ENCODE measurements around the gene NOTO. TPM values are rescaled to one million over a fixed set of nuclear protein-coding genes. Genes with fewer than 3 reads are reported as not detected.

Gene NOTO
- total RNA-seq, 6 donors from 2014 or later: 0.09 to 0.15 (median 0.10) TPM; not detected in 3

DNA sequence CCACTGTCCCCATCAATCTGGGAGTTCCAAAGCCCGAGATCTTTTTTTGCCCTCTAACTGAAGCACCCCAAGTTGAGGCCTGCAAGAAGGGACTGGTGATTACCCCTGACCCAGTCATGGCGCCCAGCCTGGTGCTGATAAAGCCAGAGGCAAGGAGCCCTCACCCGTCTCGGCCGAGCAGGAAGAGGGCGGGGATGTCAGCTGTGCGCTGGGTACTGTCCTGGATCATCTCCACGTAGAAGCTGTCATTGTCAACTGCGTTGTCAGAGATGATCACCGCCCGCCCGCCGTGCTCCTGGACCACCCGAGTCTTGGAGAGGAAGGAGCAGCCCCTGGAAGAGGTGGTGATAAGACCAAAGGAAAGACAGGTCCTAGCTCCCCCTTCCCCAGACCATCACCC, 26.3 kb downstream of the NOTO start:
- H3K4me3 ChIP-seq: no peak overlapping the region
- no peaks in the 10 kb centered on the region for H3K27me3 ChIP-seq
- TF ChIP-seq CTCF (IDR thresholded peaks at IDR 0.05) (no peak), POLR2A (IDR thresholded peaks at IDR 0.05) (no peak), POLR2AphosphoS5 (IDR thresholded peaks at IDR 0.05) (no peak)
- DNase-seq: peak in 1 of 2 donors; percentile 77
- no peaks in the 10 kb centered on the region for H3K9me3 ChIP-seq
- H3K4me1 ChIP-seq: peaks cover 4 to 12% (median 7%) of the 10 kb centered on the region in 4 donors
- ATAC-seq (ENCODE audit: low FRiP score in 2 of 2): no peak
- WGBS, 2 donors: 85 to 91% methylated on average over 14 of the region's 14 CpGs
- H3K36me3 ChIP-seq: peaks cover 0 to 51% (median 24%) of the 10 kb centered on the region in 4 donors
- no peak overlapping the region for H3K27ac ChIP-seq

- WGBS, 2 donors: 3 to 7% methylated on average over 9 to 37 of the region's 37 CpGs
- no peak for ATAC-seq (ENCODE audit: low FRiP score in 2 of 2)
Measured at GRCh38 chr2:73232403-73233153, 30.2 kb downstream of the NOTO start.

DNA sequence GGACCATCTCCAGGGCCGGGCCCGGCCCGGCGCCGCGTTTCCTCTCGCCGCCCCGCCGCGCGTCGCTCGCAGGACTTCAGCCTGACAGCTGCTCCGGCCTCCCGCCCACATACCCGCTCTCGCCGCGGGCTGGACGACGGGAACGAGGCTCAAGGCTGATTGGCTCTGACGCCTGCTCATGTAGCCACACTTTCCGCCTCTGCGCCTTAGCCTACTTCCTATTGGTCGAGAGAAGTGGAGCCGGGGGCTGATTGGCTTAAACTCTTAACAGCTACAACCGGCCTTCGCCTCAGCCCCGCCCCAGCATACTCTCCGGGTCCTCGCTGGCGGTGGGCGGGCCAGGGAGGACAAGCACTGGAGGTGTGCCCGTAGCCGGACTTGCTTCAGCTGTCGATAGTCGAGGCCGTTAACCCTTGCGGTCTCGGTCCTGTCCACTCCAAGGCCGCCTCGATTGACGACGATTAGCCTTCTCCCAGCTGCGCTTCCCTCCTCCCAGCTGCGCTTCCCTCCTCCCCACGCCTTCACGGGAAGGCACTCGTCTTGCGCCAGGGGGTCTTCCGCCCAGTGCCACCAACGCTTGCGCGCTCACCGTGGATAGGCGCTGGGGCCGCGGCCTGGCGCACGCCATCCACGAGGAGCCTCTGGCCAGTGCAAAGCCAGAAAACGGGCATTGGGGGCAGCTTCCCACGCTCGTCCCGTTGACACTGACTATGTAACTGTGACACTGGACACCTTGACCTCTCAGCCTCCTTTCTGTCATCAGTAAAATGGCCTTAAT, 31.0 kb downstream of the NOTO start, which contains the start of gene PRADC1:
Gene PRADC1 (minus strand): TSS at position 86 of the 778 bp plus-strand sequence. CDS start 79 bp downstream, at position 7.
- WGBS, 2 donors: 0% methylated on average over 19 to 29 of the region's 67 CpGs
- ATAC-seq (ENCODE audit: low FRiP score in 2 of 2): peak; percentile 96 to 98
- peak; percentile 98 to 100 for DNase-seq
- no peaks in the 10 kb centered on the region for H3K9me3 ChIP-seq
- H3K27ac ChIP-seq: peak within 1 kb of the TSS; percentile 84 to 96 (median 92)
- TF ChIP-seq CTCF (IDR thresholded peaks at IDR 0.05) (peak in 2 of 6 experiments; percentile 10 to 17), POLR2A (IDR thresholded peaks at IDR 0.05) (peak in 3 of 4 donors; percentile 19 to 66 (median 41)), EP300 (IDR thresholded peaks at IDR 0.05) (no peak), POLR2AphosphoS5 (IDR thresholded peaks at IDR 0.05) (peak; percentile 44 to 63)
- H3K4me3 ChIP-seq: peak within 1 kb of the TSS; percentile 93 to 95 (median 95)
- H3K4me1 ChIP-seq: peaks cover 27 to 40% (median 35%) of the 10 kb centered on the region in 4 donors
- H3K27me3 ChIP-seq: no peaks in the 10 kb centered on the region
- peaks cover 0 to 13% (median 3%) of the 10 kb centered on the region in 4 donors for H3K36me3 ChIP-seq

More at GRCh38 chr2:73232403-73233153, 30.2 kb downstream of the NOTO start:
- Histone ChIP-seq H3K4me1 (peaks cover 26 to 36% (median 31%) of the 10 kb centered on the region in 4 donors), H3K27me3 (no peaks in the 10 kb centered on the region), H3K4me3 (peak overlapping the region; percentile 70 to 95 (median 95)), H3K27ac (peak overlapping the region; percentile 54 to 96 (median 88)), H3K36me3 (peaks cover 0 to 21% (median 7%) of the 10 kb centered on the region in 4 donors), H3K9me3 (no peaks in the 10 kb centered on the region)
- TF ChIP-seq EP300 (IDR thresholded peaks at IDR 0.05) (no peak), POLR2A (IDR thresholded peaks at IDR 0.05) (no peak), CTCF (IDR thresholded peaks at IDR 0.05) (no peak), POLR2AphosphoS5 (IDR thresholded peaks at IDR 0.05) (no peak)
- no peak for DNase-seq

GRCh38 chr2:73233932-73234832, 31.8 kb downstream of the NOTO start, which contains the start of gene CCT7:
CCT7 (plus strand) TSS chr2:73234308; CDS start chr2:73234379, 71 bp downstream.
- Histone ChIP-seq H3K36me3 (peaks cover 0 to 9% (median 2%) of the 10 kb centered on the region in 4 donors), H3K9me3 (no peaks in the 10 kb centered on the region), H3K27ac (peak within 1 kb of the TSS; percentile 84 to 96 (median 92)), H3K4me1 (peaks cover 27 to 47% (median 38%) of the 10 kb centered on the region in 4 donors), H3K4me3 (peak within 1 kb of the TSS; percentile 93 to 95 (median 95)), H3K27me3 (no peaks in the 10 kb centered on the region)
- TF ChIP-seq CTCF (IDR thresholded peaks at IDR 0.05): no peak
- peak; percentile 80 to 86 for TF ChIP-seq POLR2AphosphoS5 (IDR thresholded peaks at IDR 0.05)
- TF ChIP-seq POLR2A (IDR thresholded peaks at IDR 0.05): peak in 3 of 4 donors; percentile 54 to 82 (median 74)
- peak in 1 of 4 donors; percentile 17 for TF ChIP-seq EP300 (IDR thresholded peaks at IDR 0.05)
- WGBS, 2 donors: 1% methylated on average over 43 to 69 of the region's 69 CpGs
- DNase-seq (peak; percentile 93 to 94), ATAC-seq (ENCODE audit: low FRiP score in 2 of 2) (peak; percentile 94 to 95)

Measured in upper lobe of left lung (tissue), 6 donors.